HEK293T (cell line): ENCODE data around the gene DACH1.
A peak's percentile ranks its signal among the peaks of the same experiment; 100 is the strongest.

Experiments
- CTCF ChIA-PET: fragments of 350-600 bp; formaldehyde crosslinking; extraction: SDS; loops from one replicate; lab custom pipeline; 2021; ENCODE audit warnings: antibody characterized with exemption, inconsistent platforms; lab: Yijun Ruan, JAX
- POLR2A ChIA-PET: fragments of 350-600 bp; formaldehyde crosslinking; extraction: SDS; loops from one replicate; lab custom pipeline; 2020; ENCODE audit warnings: antibody characterized with exemption, inconsistent platforms; lab: Yijun Ruan, JAX
- DNase-seq: peaks from one replicate; pipeline ENCODE4 v3.0.0; 2012; ENCODE audit warnings: mixed read lengths; ENCODE audit errors: extremely low spot score
- ARNT ChIP-seq: fragments of 450-650 bp; IDR thresholded peaks from 2 replicates; pipeline ENCODE4 v1.6.1; 2017; ENCODE audit warnings: mild to moderate bottlenecking
- BHLHE40 ChIP-seq: fragments of 450-650 bp; IDR thresholded peaks from 2 replicates; pipeline ENCODE4 v1.6.1; 2016; ENCODE audit warnings: mild to moderate bottlenecking, moderate library complexity, borderline replicate concordance
- CTBP1 ChIP-seq: fragments of 450-650 bp; IDR thresholded peaks from 2 replicates; pipeline ENCODE4 v1.6.1; 2016; ENCODE audit warnings: borderline replicate concordance
- ELF4 ChIP-seq: fragments of 450-650 bp; IDR thresholded peaks from 2 replicates; pipeline ENCODE4 v1.6.1; 2017; ENCODE audit warnings: antibody characterized with exemption
- FOXA1 ChIP-seq: fragments of 450-650 bp; IDR thresholded peaks from 2 replicates; pipeline ENCODE4 v1.6.1; 2016; ENCODE audit warnings: mild to moderate bottlenecking
- FOXK2 ChIP-seq: fragments of 450-650 bp; IDR thresholded peaks from 2 replicates; pipeline ENCODE4 v1.6.1; 2016; ENCODE audit warnings: mild to moderate bottlenecking
- FOXM1 ChIP-seq: fragments of 450-650 bp; IDR thresholded peaks from 2 replicates; pipeline ENCODE4 v1.6.1; 2017; ENCODE audit warnings: mild to moderate bottlenecking, borderline replicate concordance
- HDGF ChIP-seq: fragments of 450-650 bp; IDR thresholded peaks from 2 replicates; pipeline ENCODE4 v1.6.1; 2017; ENCODE audit warnings: antibody characterized with exemption, borderline replicate concordance
- L3MBTL2 ChIP-seq: fragments of 450-650 bp; conservative IDR thresholded peaks from 2 replicates; pipeline ENCODE4 v1.6.1; 2016; ENCODE audit warnings: mild to moderate bottlenecking
- LEF1 ChIP-seq: fragments of 450-650 bp; IDR thresholded peaks from 2 replicates; pipeline ENCODE4 v1.6.1; 2017; ENCODE audit warnings: mild to moderate bottlenecking, borderline replicate concordance
- NFRKB ChIP-seq: fragments of 450-650 bp; IDR thresholded peaks from 2 replicates; pipeline ENCODE4 v1.6.1; 2016; ENCODE audit warnings: mild to moderate bottlenecking, moderate library complexity
- SP1 ChIP-seq: fragments of 450-650 bp; IDR thresholded peaks from 2 replicates; pipeline ENCODE4 v1.6.1; 2017
- SUZ12 ChIP-seq: fragments of 450-650 bp; IDR thresholded peaks from 2 replicates; pipeline ENCODE4 v1.6.1; 2016; ENCODE audit warnings: mild to moderate bottlenecking
- TARDBP ChIP-seq: fragments of 450-650 bp; IDR thresholded peaks from 2 replicates; pipeline ENCODE4 v1.6.1; 2016
- ZNF384 ChIP-seq: fragments of 450-650 bp; IDR thresholded peaks from 2 replicates; pipeline ENCODE4 v1.6.1; 2016
- TF ChIP-seq, protein P1 (sequence below): fragments of 450-650 bp; IDR thresholded peaks from 2 replicates; pipeline ENCODE4 v1.6.1; 2016

DACH1 gene

GRCh38 chr13:71830736-71831135 is 36.3 kb downstream of the DACH1 start:
- TF ChIP-seq BHLHE40 (no peak), L3MBTL2 (0 out of 2 replicates have a peak, but pooled peaks have one; percentile 5), ZNF384 (no peak), FOXK2 (no peak), LEF1 (no peak), CTBP1 (peak; percentile 35; the same call in 1 of the 2 replicates), TARDBP (no peak), SP1 (no peak), HDGF (no peak)
- TF ChIP-seq, protein P1, sequence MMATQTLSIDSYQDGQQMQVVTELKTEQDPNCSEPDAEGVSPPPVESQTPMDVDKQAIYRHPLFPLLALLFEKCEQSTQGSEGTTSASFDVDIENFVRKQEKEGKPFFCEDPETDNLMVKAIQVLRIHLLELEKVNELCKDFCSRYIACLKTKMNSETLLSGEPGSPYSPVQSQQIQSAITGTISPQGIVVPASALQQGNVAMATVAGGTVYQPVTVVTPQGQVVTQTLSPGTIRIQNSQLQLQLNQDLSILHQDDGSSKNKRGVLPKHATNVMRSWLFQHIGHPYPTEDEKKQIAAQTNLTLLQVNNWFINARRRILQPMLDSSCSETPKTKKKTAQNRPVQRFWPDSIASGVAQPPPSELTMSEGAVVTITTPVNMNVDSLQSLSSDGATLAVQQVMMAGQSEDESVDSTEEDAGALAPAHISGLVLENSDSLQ: peak; percentile 66; the same call in 1 of the 2 replicates
- ChIA-PET CTCF (no interaction called here), POLR2A (interaction anchor here (1.1 to 2.1 kb wide), 2 partner anchors 34 to 37 kb away, joined by 4 to 9 read pairs; partner anchors contain the start of gene DACH1)
- no peak for DNase-seq

DNA sequence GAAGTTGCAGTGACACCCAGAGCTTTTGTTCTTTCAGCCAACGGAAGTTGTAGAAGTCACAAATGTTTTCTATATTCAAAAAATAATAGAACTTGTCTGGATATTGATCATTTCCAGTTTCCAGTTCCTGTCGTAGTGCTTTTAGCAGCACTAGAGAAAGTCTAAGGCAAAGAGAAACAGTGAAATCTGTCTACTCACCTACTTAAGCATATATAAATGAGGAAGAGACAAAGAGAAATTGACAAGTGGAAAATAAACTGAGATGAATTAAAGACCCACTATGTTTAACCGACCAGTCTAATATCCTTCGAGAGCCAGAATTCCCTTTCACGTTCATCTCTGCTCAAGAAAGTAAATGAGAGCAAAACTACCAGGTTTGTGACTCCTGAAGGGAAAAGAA is 36.7 kb downstream of the DACH1 start:
- POLR2A ChIA-PET: interaction anchor here (1.1 to 2.1 kb wide), 2 partner anchors 34 to 37 kb away, joined by 4 to 9 read pairs; partner anchors contain the start of gene DACH1
- TF ChIP-seq L3MBTL2: 0 out of 2 replicates have a peak, but pooled peaks have one; percentile 6
- no peak for TF ChIP-seq SUZ12
- no peak for TF ChIP-seq FOXM1
- no peak for TF ChIP-seq HDGF
- TF ChIP-seq ZNF384: no peak
- no peak for DNase-seq
- CTCF ChIA-PET: no interaction called here

GRCh38 chr13:71829547-71829946 is 37.5 kb downstream of the DACH1 start:
- no peak for DNase-seq
- CTCF ChIA-PET: no interaction called here
- no peak for TF ChIP-seq LEF1
- TF ChIP-seq CTBP1: peak; percentile 58; the same call in 1 of the 2 replicates
- TF ChIP-seq, protein P1: peak; percentile 90
- POLR2A ChIA-PET: interaction anchor here (1.1 kb wide), 1 partner anchor 38 kb away, joined by 4 read pairs; the partner anchor contains the start of gene DACH1

DNA sequence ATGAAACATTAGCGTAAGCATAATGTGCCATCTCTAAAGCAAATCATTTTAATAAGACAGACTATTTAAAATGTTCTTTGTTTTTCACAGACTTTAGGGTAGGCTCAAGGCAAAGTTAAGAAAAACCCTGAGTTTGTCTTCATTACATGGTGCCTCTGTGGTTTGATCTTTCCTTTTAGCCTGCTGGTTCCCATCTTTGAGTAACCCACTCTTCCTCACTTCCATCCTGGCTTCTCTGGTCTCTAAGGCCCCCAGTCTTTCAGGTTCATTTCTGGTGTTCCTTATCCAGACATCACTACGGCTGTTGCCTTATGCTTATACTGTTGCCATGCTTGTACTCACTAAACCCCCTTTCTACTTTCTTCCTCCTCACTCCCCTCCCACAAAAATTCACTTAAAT is 38.4 kb downstream of the DACH1 start:
- DNase-seq: no peak
- no peak for TF ChIP-seq LEF1
- CTCF ChIA-PET: interaction anchor here (0.6 to 1.3 kb wide), 2 partner anchors 18 to 422 kb away, joined by 3 to 5 read pairs; no protein-coding TSS in a partner anchor
- POLR2A ChIA-PET: interaction anchor here (1.2 kb wide), 1 partner anchor 38 kb away, joined by 5 read pairs; the partner anchor contains the start of gene DACH1

GRCh38 chr13:71828117-71828516 is 38.9 kb downstream of the DACH1 start:
- DNase-seq: no peak
- ChIA-PET CTCF (interaction anchor here (0.6 to 1.3 kb wide), 2 partner anchors 17 to 422 kb away, joined by 3 to 5 read pairs; no protein-coding TSS in a partner anchor), POLR2A (interaction anchor here (1.1 to 1.2 kb wide), 2 partner anchors 37 to 39 kb away, joined by 4 to 5 read pairs; partner anchors contain the start of gene DACH1)
- TF ChIP-seq ELF4 (no peak; the same call in 1 of the 2 replicates), SUZ12 (no peak), NFRKB (no peak), FOXA1 (no peak), SP1 (no peak), FOXM1 (no peak), TARDBP (no peak)

- CTCF ChIA-PET: interaction anchor here (0.6 to 1.3 kb wide), 2 partner anchors 15 to 16 kb away, joined by 4 to 5 read pairs; no protein-coding TSS in a partner anchor
- POLR2A ChIA-PET: interaction anchor here (0.6 to 1.2 kb wide), 3 partner anchors 37 to 40 kb away, joined by 3 to 5 read pairs (median 4); partner anchors contain the start of gene DACH1
Measured at GRCh38 chr13:71827241-71827640, 39.8 kb downstream of the DACH1 start.

GRCh38 chr13:71820699-71821098 is 46.3 kb downstream of the DACH1 start:
- POLR2A ChIA-PET: no interaction called here
- no peak for DNase-seq
- no peak for TF ChIP-seq ARNT
- no peak for TF ChIP-seq ELF4
- TF ChIP-seq SP1: no peak
- no peak for TF ChIP-seq FOXK2
- TF ChIP-seq LEF1: no peak
- TF ChIP-seq FOXM1: no peak
- TF ChIP-seq L3MBTL2: no peak
- TF ChIP-seq NFRKB: no peak
- CTCF ChIA-PET: no interaction called here

More at GRCh38 chr13:71827241-71827640, 39.8 kb downstream of the DACH1 start:
- DNase-seq: no peak
- TF ChIP-seq LEF1 (no peak), FOXK2 (no peak), L3MBTL2 (no peak), ZNF384 (no peak), TARDBP (no peak), HDGF (no peak), CTBP1 (no peak), BHLHE40 (no peak)
- TF ChIP-seq, protein P1: no peak
